Lower leg skin (tissue), 4 donors: ENCODE data around the gene CARD11. TPM values are rescaled to one million over a fixed set of nuclear protein-coding genes. Genes with fewer than 3 reads are reported as not detected.
"Not testable (repeated sequence)": the region's sequence is repeated elsewhere in the genome, so short reads cannot be mapped to it uniquely, and the experiment has no call there.

Experiments used
- DNase-seq, 2 donors: peaks; one replicate each; pipeline ENCODE4 v3.0.0-alpha.2; 2019; ENCODE audit warnings: low spot score in 2 of 2
- H3K4me3 ChIP-seq: fragments of 200-600 bp; sonication (generic); 2 replicates; pipeline ENCODE4 v1.5.1; 2017; ENCODE audit warnings: mild to moderate bottlenecking, low read depth; ENCODE audit not compliant: poor library complexity, severe bottlenecking
- POLR2A ChIP-seq, 2 donors: fragments of 450-650 bp; IDR thresholded peaks; one replicate each; pipeline ENCODE4 v1.6.1; 2016 to 2017; ENCODE audit warnings: antibody characterized with exemption in 2 of 2, mild to moderate bottlenecking in 1 of 2, moderate library complexity in 1 of 2
- WGBS, 2 donors: methylation state at CpG; one replicate each; pipeline ENCODE4 v1.1.5; 2018; 5-methylcytosine and 5-hydroxymethylcytosine counted together
- intact Hi-C: fragments of 100-400 bp; cut with DNase I; formaldehyde crosslinking; loops from one replicate; pipeline ENCODE4 v1.15.0; 2023; ENCODE audit warnings: low total_unique reads
- total RNA-seq, 4 donors: library from RNA; depleted of rRNA; stranded (reverse); fragments of >200 nt; gene quantifications; one replicate each; pipeline ENCODE4 v1.1.0, GENCODE V29; 2016
- TF ChIP-seq, protein P1 (sequence below), 3 donors: fragments of 450-650 bp; IDR thresholded peaks; one replicate each; pipeline ENCODE4 v1.5.1; 2016; ENCODE audit warnings: antibody characterized with exemption in 3 of 3, mild to moderate bottlenecking in 3 of 3, moderate library complexity in 2 of 3

Gene CARD11
- total RNA-seq, 4 donors from 2014 or later, result 0.17 to 0.68 TPM; not detected in 2

DNA sequence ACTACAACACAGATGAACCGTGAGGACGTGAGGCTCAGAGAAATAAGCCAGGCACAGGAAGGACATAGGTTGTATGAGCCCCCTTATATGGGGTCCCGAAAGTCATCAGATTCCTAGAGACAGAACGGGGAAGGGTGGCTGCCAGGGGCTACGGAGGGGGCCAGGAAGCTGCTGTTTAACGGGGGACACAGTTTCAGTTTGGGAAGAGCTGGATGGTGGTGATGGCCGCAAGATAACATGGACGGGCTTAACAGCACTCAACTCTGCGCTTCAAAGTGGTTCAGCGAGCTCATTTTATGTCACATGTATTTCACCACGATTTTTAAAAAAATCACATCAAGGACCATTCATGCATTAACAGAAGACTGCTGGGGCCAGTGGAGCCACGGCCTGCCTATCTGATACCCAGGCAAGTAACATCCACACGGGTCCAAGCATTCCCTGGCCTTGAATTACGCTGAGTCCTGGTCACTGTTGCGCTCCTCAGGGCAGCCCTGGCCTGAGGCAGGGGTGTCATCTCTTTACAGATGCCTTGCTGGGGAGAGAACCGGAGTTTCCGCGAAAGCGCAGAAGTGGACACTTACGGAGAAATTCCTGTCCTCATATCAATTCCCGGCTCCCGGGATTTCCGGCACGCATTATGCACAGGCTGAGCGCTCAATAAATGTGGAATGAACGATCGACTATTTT lies 1.5 kb downstream of the CARD11 start:
- WGBS, 2 donors, result 85 to 88% methylated on average over 27 of the region's 27 CpGs
- TF ChIP-seq, protein P1, sequence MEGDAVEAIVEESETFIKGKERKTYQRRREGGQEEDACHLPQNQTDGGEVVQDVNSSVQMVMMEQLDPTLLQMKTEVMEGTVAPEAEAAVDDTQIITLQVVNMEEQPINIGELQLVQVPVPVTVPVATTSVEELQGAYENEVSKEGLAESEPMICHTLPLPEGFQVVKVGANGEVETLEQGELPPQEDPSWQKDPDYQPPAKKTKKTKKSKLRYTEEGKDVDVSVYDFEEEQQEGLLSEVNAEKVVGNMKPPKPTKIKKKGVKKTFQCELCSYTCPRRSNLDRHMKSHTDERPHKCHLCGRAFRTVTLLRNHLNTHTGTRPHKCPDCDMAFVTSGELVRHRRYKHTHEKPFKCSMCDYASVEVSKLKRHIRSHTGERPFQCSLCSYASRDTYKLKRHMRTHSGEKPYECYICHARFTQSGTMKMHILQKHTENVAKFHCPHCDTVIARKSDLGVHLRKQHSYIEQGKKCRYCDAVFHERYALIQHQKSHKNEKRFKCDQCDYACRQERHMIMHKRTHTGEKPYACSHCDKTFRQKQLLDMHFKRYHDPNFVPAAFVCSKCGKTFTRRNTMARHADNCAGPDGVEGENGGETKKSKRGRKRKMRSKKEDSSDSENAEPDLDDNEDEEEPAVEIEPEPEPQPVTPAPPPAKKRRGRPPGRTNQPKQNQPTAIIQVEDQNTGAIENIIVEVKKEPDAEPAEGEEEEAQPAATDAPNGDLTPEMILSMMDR (IDR thresholded peaks at IDR 0.05), result no peak
- TF ChIP-seq POLR2A (IDR thresholded peaks at IDR 0.05), result no peak
- DNase-seq, result peak in 1 of 2 donors; percentile 56
- H3K4me3 ChIP-seq, result no peak overlapping the region
- intact Hi-C loops, result no loop called here

DNA sequence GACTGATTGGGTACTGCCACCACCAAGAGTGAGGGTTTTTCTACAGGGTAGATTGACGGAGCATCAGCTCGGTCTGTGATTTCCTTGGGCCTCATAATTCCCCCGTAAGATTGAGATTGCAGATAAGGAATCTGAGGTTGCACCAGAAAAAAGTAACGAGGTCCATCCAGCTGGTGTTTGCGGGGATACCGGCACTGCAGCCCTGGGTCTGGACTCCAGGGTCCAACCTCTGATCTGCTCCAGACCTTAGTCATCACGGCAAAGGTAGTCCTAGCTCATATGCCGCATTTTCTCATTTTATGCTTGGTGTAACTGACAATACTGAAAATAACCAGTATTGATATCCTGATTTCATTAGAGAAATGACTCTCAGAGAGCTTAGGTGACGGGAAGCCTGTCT lies 3.9 kb downstream of the CARD11 start:
- intact Hi-C loops, result no loop called here

DNA sequence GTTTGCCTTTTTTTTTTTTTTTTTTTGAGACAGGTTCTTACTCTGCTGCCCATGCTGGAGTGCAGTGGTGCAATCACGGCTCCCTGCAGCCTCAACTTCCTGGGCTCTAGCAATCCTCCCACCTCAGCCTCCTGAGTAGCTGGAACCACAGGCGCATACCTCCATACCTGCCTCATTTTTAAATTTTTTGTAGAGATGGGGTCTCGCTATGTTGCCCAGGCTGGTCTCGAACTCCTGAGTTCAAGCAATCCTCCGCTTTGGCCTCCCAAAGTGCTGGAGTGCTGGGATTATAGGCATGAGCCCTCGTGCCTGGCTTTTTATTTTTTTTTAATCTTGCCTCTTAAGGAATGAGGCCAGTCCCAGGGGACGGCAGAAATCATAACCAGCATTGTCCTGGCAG lies 5.7 kb downstream of the CARD11 start:
- peak in 1 of 2 donors; percentile 45 for DNase-seq
- intact Hi-C loops, H3K4me3 ChIP-seq: not testable (repeated sequence)
- 80 to 92% methylated on average over 7 of the region's 7 CpGs for WGBS, 2 donors

More for the DNA sequence above, 3.9 kb downstream of the CARD11 start:
- no peak for TF ChIP-seq POLR2A (IDR thresholded peaks at IDR 0.05)
- TF ChIP-seq, protein P1 (IDR thresholded peaks at IDR 0.05), result no peak
- no peak overlapping the region for H3K4me3 ChIP-seq
- no peak for DNase-seq
- WGBS, 2 donors, result 88% methylated on average over 9 of the region's 9 CpGs

DNA sequence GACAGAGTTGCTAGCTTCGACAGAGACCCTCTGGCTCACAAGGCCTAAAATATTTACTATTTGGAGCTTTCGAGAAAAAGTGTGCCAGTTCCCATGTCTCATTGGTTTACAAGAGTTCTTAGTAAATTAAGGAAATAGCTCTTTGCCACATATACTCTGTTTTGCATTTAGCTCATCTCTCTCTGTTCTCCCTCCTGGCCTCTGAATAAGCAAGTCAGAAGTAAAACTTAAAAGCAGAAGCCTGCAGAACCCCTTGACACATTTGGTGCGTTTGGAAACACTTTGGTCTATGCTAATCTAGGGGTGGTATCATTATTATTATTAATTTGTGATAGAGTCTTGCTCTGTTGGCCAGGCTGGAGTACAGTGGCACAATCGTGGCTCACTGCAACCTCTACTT lies 6.4 kb downstream of the CARD11 start:
- 57 to 71% methylated on average over 4 of the region's 4 CpGs for WGBS, 2 donors
- H3K4me3 ChIP-seq, result no peak overlapping the region
- TF ChIP-seq, protein P1 (IDR thresholded peaks at IDR 0.05), result no peak
- no peak for TF ChIP-seq POLR2A (IDR thresholded peaks at IDR 0.05)
- intact Hi-C loops, result no loop called here
- peak in 1 of 2 donors; percentile 74 for DNase-seq

DNA sequence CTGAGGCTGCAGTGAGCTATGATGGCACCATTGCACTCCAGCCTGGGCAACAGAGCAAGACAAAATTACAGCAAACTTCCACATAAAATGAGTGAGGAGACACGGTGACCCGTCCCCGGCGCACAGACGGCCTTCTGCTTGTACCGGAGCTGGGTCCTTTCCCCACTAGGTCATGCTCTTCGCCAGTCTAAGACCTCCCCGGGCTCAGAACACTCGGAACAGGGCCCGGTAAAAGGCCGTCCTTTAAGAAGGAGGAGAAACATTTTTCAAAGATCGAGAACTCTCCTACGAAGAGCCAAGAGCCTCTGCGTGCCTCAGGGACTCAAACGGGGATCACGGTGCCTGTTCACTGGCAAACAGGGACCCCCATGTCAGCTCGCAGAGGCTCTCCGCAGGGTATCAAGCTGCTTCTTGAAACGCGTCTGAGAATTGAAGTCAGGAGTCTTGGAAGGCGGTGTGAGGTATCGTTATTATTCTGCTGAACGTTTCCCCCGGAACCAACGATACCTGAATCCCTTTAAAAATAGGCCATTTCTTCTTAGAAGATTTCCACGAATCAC lies 9.0 kb downstream of the CARD11 start:
- 92 to 94% methylated on average over 26 of the region's 26 CpGs for WGBS, 2 donors
- intact Hi-C loops, result no loop called here
- peak in 1 of 2 donors; percentile 71 for DNase-seq
- H3K4me3 ChIP-seq, result no peak overlapping the region
- no peak for TF ChIP-seq POLR2A (IDR thresholded peaks at IDR 0.05)
- TF ChIP-seq, protein P1 (IDR thresholded peaks at IDR 0.05), result no peak

DNA sequence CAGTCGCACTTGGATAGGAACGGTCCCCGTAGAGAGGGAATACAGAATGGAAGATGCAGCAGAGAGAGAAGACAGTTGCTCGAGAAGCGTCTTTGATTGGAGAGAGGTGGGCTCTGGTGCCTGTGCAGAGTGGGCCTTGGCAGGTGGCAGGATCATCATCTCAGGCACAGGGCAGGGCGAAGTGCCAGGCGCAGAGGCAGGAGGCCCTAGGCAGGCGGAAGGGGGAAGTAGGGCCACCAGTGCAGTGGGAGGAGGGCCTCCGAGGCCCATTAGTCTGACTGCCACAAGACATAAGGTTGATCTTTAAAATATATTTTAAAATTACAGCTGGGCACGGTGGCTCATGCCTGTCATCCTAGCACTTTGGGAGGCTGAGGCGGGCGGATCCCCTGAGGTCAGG lies 10.1 kb downstream of the CARD11 start:
- no peak overlapping the region for H3K4me3 ChIP-seq
- TF ChIP-seq POLR2A (IDR thresholded peaks at IDR 0.05), result no peak
- TF ChIP-seq, protein P1 (IDR thresholded peaks at IDR 0.05), result no peak
- peak in 1 of 2 donors; percentile 48 for DNase-seq
- intact Hi-C loops, result no loop called here
- 71 to 76% methylated on average over 12 of the region's 12 CpGs for WGBS, 2 donors
